Cerebellar cortex (tissue), 1 donor: ENCODE results near the gene BAZ1B.
A peak's percentile ranks its signal among the peaks of the same experiment; 100 is the strongest.
"Not testable (repeated sequence)": the region's sequence is repeated elsewhere in the genome, so short reads cannot be mapped to it uniquely, and the experiment has no call there.

Experiments
- DNase-seq: peaks from one replicate; pipeline ENCODE4 v3.0.0-alpha.2; 2015; ENCODE audit warnings: low spot score

BAZ1B gene

GRCh38 chr7:73522105-73522872, at the start of gene BAZ1B:
BAZ1B (minus strand) TSS chr7:73522293; CDS start chr7:73521933, 360 bp downstream.
- DNase-seq: peak; percentile 98

GRCh38 chr7:73570977-73571376, 48.9 kb upstream of the BAZ1B start:
- DNase-seq: no peak

GRCh38 chr7:73570521-73570920, 48.4 kb upstream of the BAZ1B start:
- DNase-seq: no peak

- DNase-seq: no peak
Observed at GRCh38 chr7:73569042-73569608, 47.0 kb upstream of the BAZ1B start.

GRCh38 chr7:73567846-73568685, 46.0 kb upstream of the BAZ1B start:
- no peak for DNase-seq

GRCh38 chr7:73567140-73567539, 45.0 kb upstream of the BAZ1B start:
- DNase-seq: no peak

- not testable (repeated sequence) for DNase-seq
Observed at GRCh38 chr7:73566431-73566830, 44.3 kb upstream of the BAZ1B start.

GRCh38 chr7:73565675-73566340, 43.7 kb upstream of the BAZ1B start:
- no peak for DNase-seq

- DNase-seq: no peak
Observed at GRCh38 chr7:73560109-73560835, 38.2 kb upstream of the BAZ1B start.

GRCh38 chr7:73557397-73558257, 35.5 kb upstream of the BAZ1B start, which contains the start of gene BCL7B:
BCL7B (minus strand) TSS chr7:73557690; CDS start chr7:73557578, 112 bp downstream.
- DNase-seq: peak; percentile 61

GRCh38 chr7:73557108-73557396, 35.0 kb upstream of the BAZ1B start:
- peak; percentile 85 for DNase-seq

- DNase-seq: no peak
Observed at GRCh38 chr7:73556208-73557107, 34.4 kb upstream of the BAZ1B start.

GRCh38 chr7:73555411-73555982, 33.4 kb upstream of the BAZ1B start:
- DNase-seq: no peak

- DNase-seq: not testable (repeated sequence)
Observed at GRCh38 chr7:73550093-73550492, 28.0 kb upstream of the BAZ1B start.

GRCh38 chr7:73549176-73549575, 27.1 kb upstream of the BAZ1B start:
- DNase-seq: no peak

- no peak for DNase-seq
Observed at GRCh38 chr7:73547841-73548240, 25.7 kb upstream of the BAZ1B start.

GRCh38 chr7:73544678-73545077, 22.6 kb upstream of the BAZ1B start:
- no peak for DNase-seq

- no peak for DNase-seq
Observed at GRCh38 chr7:73541722-73542121, 19.6 kb upstream of the BAZ1B start.

GRCh38 chr7:73539709-73540108, 17.6 kb upstream of the BAZ1B start:
- DNase-seq: no peak
